Medulla oblongata (tissue), 1 donor: Measurements from ENCODE around the gene TEAD4.

Source experiments
- DNase-seq: peaks from one replicate; pipeline ENCODE4 v3.0.0-alpha.2; 2015; ENCODE audit errors: extremely low spot score

The TEAD4 gene

GRCh38 chr12:2960996-2961616, 1.9 kb downstream of the TEAD4 start:
- no peak for DNase-seq

- no peak for DNase-seq
Observed at GRCh38 chr12:2961705-2962104, 2.5 kb downstream of the TEAD4 start.

- no peak for DNase-seq
Observed at GRCh38 chr12:2963154-2963759, 4.1 kb downstream of the TEAD4 start.

- DNase-seq, result no peak
Observed at GRCh38 chr12:2963760-2964292, 4.6 kb downstream of the TEAD4 start.

GRCh38 chr12:2967651-2968050, 8.5 kb downstream of the TEAD4 start:
- DNase-seq, result no peak

GRCh38 chr12:2970744-2971143, 11.5 kb downstream of the TEAD4 start:
- DNase-seq, result no peak

GRCh38 chr12:2973566-2973965, 14.4 kb downstream of the TEAD4 start:
- no peak for DNase-seq

- DNase-seq, result no peak
Observed at GRCh38 chr12:2974560-2974971, 15.4 kb downstream of the TEAD4 start.

- no peak for DNase-seq
Observed at GRCh38 chr12:2976581-2976996, 17.4 kb downstream of the TEAD4 start.

GRCh38 chr12:2977776-2978175, 18.6 kb downstream of the TEAD4 start:
- no peak for DNase-seq

GRCh38 chr12:2979806-2980205, 20.6 kb downstream of the TEAD4 start:
- no peak for DNase-seq

GRCh38 chr12:2980630-2981029, 21.4 kb downstream of the TEAD4 start:
- DNase-seq, result no peak

GRCh38 chr12:2982361-2982760, 23.2 kb downstream of the TEAD4 start:
- no peak for DNase-seq

- DNase-seq, result no peak
Observed at GRCh38 chr12:2984249-2984648, 25.1 kb downstream of the TEAD4 start.

GRCh38 chr12:2984698-2985097, 25.5 kb downstream of the TEAD4 start:
- no peak for DNase-seq

GRCh38 chr12:2986876-2987275, 27.7 kb downstream of the TEAD4 start:
- DNase-seq, result no peak

GRCh38 chr12:2988494-2988893, 29.3 kb downstream of the TEAD4 start:
- no peak for DNase-seq

- no peak for DNase-seq
Observed at GRCh38 chr12:2992724-2993123, 33.5 kb downstream of the TEAD4 start.

GRCh38 chr12:2997989-2998670, 38.9 kb downstream of the TEAD4 start:
- no peak for DNase-seq

GRCh38 chr12:2998789-2999264, 39.6 kb downstream of the TEAD4 start:
- no peak for DNase-seq

GRCh38 chr12:2999265-2999841, 40.2 kb downstream of the TEAD4 start:
- DNase-seq, result no peak

- DNase-seq, result no peak
Observed at GRCh38 chr12:3000548-3001275, 41.5 kb downstream of the TEAD4 start.
